ENCODE results near the gene CCDC170.

GRCh38 chr6:151564654-151565053 lies 70.8 kb downstream of the CCDC170 start:
- TF ChIP-seq GABPA (IDR thresholded peaks at IDR 0.05; ENCODE audit: low read depth) (no peak), USF1 (IDR thresholded peaks at IDR 0.05; ENCODE audit: borderline replicate concordance, low read depth) (no peak)
